OCI-LY1 (cell line): ENCODE results near the gene PACRG.

Source experiments
- H2AFZ ChIP-seq: fragments of 200-600 bp; sonication (generic), shearing (Covaris generic); 2 replicates; pipeline ENCODE4 v1.6.0; 2014; ENCODE audit warnings: antibody characterized with exemption, mild to moderate bottlenecking, low read length
- H3F3A ChIP-seq: fragments of 200-600 bp; sonication (generic), shearing (Covaris generic); 2 replicates; pipeline ENCODE4 v1.6.0; 2014; ENCODE audit warnings: mild to moderate bottlenecking, antibody characterized with exemption, low read length, moderate library complexity; ENCODE audit not compliant: insufficient read depth
- H3K27ac ChIP-seq: fragments of 200-600 bp; sonication (generic); 2 replicates; pipeline ENCODE4 v1.5.1; 2014; ENCODE audit warnings: low read length, mixed run types, mild to moderate bottlenecking, low read depth; ENCODE audit not compliant: poor library complexity, severe bottlenecking
- H3K27me3 ChIP-seq: fragments of 200-600 bp; sonication (generic); 2 replicates; pipeline ENCODE4 v1.6.0; 2014; ENCODE audit warnings: antibody characterized with exemption, mild to moderate bottlenecking, low read length, moderate library complexity; ENCODE audit not compliant: insufficient read depth
- H3K36me3 ChIP-seq: fragments of 200-600 bp; sonication (generic); 2 replicates; pipeline ENCODE4 v1.6.1; 2014; ENCODE audit warnings: mild to moderate bottlenecking, antibody characterized with exemption, low read length, moderate library complexity, mixed read lengths; ENCODE audit not compliant: insufficient read depth
- H3K4me1 ChIP-seq: fragments of 200-600 bp; sonication (generic); 2 replicates; pipeline ENCODE4 v1.5.1; 2014; ENCODE audit warnings: mild to moderate bottlenecking, low read length, moderate library complexity; ENCODE audit not compliant: insufficient read depth, severe bottlenecking
- H3K4me2 ChIP-seq: fragments of 200-600 bp; sonication (generic), shearing (Covaris generic); 2 replicates; pipeline ENCODE4 v1.6.1; 2014; ENCODE audit warnings: low read length
- H3K4me3 ChIP-seq: fragments of 200-600 bp; sonication (generic); 2 replicates; pipeline ENCODE4 v1.5.1; 2014; ENCODE audit warnings: low read length, low read depth, mild to moderate bottlenecking, mixed read lengths; ENCODE audit not compliant: poor library complexity, severe bottlenecking
- H3K79me2 ChIP-seq: fragments of 200-600 bp; shearing (Covaris generic); 2 replicates; pipeline ENCODE4 v1.6.1; 2016; ENCODE audit warnings: mixed run types, low read length, mixed read lengths; ENCODE audit not compliant: insufficient read depth
- H3K9ac ChIP-seq: fragments of 200-600 bp; sonication (generic), shearing (Covaris generic); 2 replicates; pipeline ENCODE4 v1.6.1; 2014; ENCODE audit warnings: mild to moderate bottlenecking, low read length, mixed read lengths
- H3K9me2 ChIP-seq: fragments of 200-600 bp; sonication (generic), shearing (Covaris generic); 2 replicates; pipeline ENCODE4 v1.6.1; 2014; ENCODE audit warnings: low read depth, mild to moderate bottlenecking, low read length, mixed read lengths
- H3K9me3 ChIP-seq: fragments of 200-600 bp; shearing (Covaris generic); 2 replicates; pipeline ENCODE4 v1.6.1; 2014; ENCODE audit warnings: low read length, mixed read lengths
- H4K20me1 ChIP-seq: fragments of 200-600 bp; sonication (generic), shearing (Covaris generic); 2 replicates; pipeline ENCODE4 v1.6.0; 2016; ENCODE audit warnings: mild to moderate bottlenecking, low read length; ENCODE audit not compliant: insufficient read depth
- EZH2 ChIP-seq: fragments of 200-600 bp; sonication (generic), shearing (Covaris generic); IDR thresholded peaks from 2 replicates; pipeline ENCODE4 v1.8.0; 2017; ENCODE audit warnings: borderline replicate concordance, mixed run types, mild to moderate bottlenecking, antibody characterized with exemption, low read length, moderate library complexity, mixed read lengths
- TF ChIP-seq, protein P1 (sequence below): fragments of 200-600 bp; sonication (generic), shearing (Covaris generic); IDR thresholded peaks from 2 replicates; pipeline ENCODE4 v1.5.1; 2017; ENCODE audit warnings: mild to moderate bottlenecking, antibody characterized with exemption, low read length, moderate library complexity, mixed read lengths

Gene PACRG

DNA sequence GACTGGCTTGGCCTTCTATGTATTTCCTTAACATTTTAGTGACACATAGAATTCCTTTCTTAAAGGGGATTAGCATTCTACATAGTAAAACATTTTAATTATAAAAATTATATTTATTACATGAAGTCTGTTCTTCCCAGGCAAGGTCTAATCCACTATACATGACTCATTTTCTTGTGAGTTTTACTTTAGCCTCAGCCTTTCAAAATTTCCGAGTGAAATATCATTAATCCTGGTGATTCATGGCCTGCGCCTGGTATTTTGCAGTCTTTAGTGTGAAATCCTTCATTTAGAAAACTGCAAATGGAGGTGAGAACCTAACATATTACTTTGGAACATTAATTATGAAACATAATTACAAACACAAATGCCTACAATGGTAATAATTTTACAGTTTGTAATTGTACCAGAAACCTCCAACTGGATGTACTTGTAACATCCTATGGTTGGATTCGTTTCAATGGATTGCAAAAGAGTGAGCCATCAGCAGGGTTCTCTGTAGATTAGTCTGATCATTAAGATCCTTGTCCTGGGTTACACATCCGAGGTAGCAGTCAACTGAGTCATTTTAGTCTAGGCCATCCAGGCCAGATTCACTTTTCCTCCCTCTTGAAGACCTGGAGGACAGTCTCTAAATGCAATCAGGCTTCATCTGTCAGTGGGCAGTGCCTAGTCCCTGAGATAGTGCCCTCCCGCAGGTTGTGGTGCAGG is 272.0 kb downstream of the PACRG start:
- Histone ChIP-seq H3K9me2 (no peaks in the 10 kb centered on the region), H4K20me1 (no peaks in the 10 kb centered on the region), H3K36me3 (no peaks in the 10 kb centered on the region), H3F3A (no peaks in the 10 kb centered on the region), H3K4me2 (no peak overlapping the region), H3K27ac (no peak overlapping the region), H3K4me1 (no peaks in the 10 kb centered on the region), H3K79me2 (no peaks in the 10 kb centered on the region), H2AFZ (no peak overlapping the region), H3K4me3 (no peak overlapping the region), H3K9me3 (no peaks in the 10 kb centered on the region), H3K27me3 (no peaks in the 10 kb centered on the region), H3K9ac (no peak overlapping the region)
- no peak for TF ChIP-seq EZH2
- TF ChIP-seq, protein P1, sequence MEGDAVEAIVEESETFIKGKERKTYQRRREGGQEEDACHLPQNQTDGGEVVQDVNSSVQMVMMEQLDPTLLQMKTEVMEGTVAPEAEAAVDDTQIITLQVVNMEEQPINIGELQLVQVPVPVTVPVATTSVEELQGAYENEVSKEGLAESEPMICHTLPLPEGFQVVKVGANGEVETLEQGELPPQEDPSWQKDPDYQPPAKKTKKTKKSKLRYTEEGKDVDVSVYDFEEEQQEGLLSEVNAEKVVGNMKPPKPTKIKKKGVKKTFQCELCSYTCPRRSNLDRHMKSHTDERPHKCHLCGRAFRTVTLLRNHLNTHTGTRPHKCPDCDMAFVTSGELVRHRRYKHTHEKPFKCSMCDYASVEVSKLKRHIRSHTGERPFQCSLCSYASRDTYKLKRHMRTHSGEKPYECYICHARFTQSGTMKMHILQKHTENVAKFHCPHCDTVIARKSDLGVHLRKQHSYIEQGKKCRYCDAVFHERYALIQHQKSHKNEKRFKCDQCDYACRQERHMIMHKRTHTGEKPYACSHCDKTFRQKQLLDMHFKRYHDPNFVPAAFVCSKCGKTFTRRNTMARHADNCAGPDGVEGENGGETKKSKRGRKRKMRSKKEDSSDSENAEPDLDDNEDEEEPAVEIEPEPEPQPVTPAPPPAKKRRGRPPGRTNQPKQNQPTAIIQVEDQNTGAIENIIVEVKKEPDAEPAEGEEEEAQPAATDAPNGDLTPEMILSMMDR, result no peak

DNA sequence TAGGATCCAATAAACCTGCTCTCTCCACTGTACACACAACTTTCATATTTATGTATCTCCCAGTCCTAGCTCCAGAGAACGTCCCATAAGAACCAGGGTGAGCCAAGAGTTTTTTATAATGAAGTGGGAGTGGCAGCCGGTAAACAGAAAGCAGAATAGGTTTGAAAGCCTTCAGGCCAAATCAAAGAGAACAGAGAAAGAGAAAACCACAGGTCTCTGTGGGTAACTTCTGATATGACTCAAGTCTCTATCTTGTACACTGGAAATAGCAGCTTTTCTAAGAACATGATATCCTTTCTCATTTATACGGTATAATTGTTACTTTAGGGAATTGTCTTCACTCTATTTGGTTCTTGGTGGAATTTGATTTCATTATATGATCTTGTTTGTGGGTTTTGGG is 273.6 kb downstream of the PACRG start:
- Histone ChIP-seq H3K9me2 (no peaks in the 10 kb centered on the region), H3K4me2 (no peak overlapping the region), H3K27me3 (no peaks in the 10 kb centered on the region), H3K9ac (no peak overlapping the region), H3F3A (no peaks in the 10 kb centered on the region), H3K4me1 (no peaks in the 10 kb centered on the region), H3K9me3 (no peaks in the 10 kb centered on the region), H3K36me3 (no peaks in the 10 kb centered on the region), H2AFZ (no peak overlapping the region), H3K4me3 (no peak overlapping the region), H3K79me2 (no peaks in the 10 kb centered on the region), H3K27ac (no peak overlapping the region), H4K20me1 (no peaks in the 10 kb centered on the region)
- TF ChIP-seq, protein P1, result no peak
- TF ChIP-seq EZH2, result no peak

DNA sequence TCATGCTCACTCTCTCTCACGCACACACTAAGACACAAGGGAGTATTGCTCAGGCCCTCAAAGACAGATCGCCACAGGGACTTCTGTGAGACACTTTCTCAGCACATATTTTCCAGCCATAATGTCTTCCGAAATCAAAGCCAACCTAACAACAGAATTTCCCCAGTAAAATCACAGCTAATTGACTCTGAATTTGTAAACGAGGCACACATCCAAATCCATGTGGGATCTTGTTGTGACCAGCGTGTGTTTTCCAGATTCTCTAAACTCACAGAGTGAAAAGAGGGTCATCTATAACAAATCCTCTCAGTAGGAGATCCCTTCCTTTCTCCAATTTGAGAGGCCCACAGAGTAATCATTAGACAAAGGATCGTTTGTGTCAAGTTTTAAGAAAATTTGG is 280.4 kb downstream of the PACRG start:
- Histone ChIP-seq H3K36me3 (no peaks in the 10 kb centered on the region), H3K4me1 (no peaks in the 10 kb centered on the region), H3K27ac (no peak overlapping the region), H3K27me3 (no peaks in the 10 kb centered on the region), H2AFZ (no peak overlapping the region), H4K20me1 (no peaks in the 10 kb centered on the region), H3K9me2 (no peaks in the 10 kb centered on the region), H3K79me2 (no peaks in the 10 kb centered on the region), H3K4me2 (no peak overlapping the region), H3F3A (no peaks in the 10 kb centered on the region), H3K4me3 (no peak overlapping the region), H3K9ac (no peak overlapping the region), H3K9me3 (no peaks in the 10 kb centered on the region)
- TF ChIP-seq, protein P1, result no peak
- no peak for TF ChIP-seq EZH2
